HG03575 (cell line): ENCODE data around the gene SLC8B1.

Experiments used
- ATAC-seq: cut with Tn5 transposase; IDR thresholded peaks from one replicate; pipeline ENCODE4 v1.9.1; 2021; ENCODE audit not compliant: unreplicated experiment, insufficient number of reproducible peaks, low FRiP score; ENCODE audit errors: extremely low read depth

SLC8B1 gene

GRCh38 chr12:113260636-113261300 is 74.1 kb downstream of the SLC8B1 start:
- no peak for ATAC-seq

GRCh38 chr12:113260127-113260526 is 74.8 kb downstream of the SLC8B1 start:
- no peak for ATAC-seq

- no peak for ATAC-seq
These were observed 77.3 kb downstream of the SLC8B1 start for GRCh38 chr12:113257564-113257963.

- ATAC-seq: no peak
These were observed 80.6 kb downstream of the SLC8B1 start for GRCh38 chr12:113254298-113254697.

- ATAC-seq: no peak
These were observed 81.2 kb downstream of the SLC8B1 start for GRCh38 chr12:113253532-113254285.

GRCh38 chr12:113252494-113252893 is 82.4 kb downstream of the SLC8B1 start:
- no peak for ATAC-seq

GRCh38 chr12:113251404-113252070 is 83.4 kb downstream of the SLC8B1 start:
- ATAC-seq: no peak

- no peak for ATAC-seq
These were observed 84.9 kb downstream of the SLC8B1 start for GRCh38 chr12:113250045-113250444.

GRCh38 chr12:113249546-113249945 is 85.4 kb downstream of the SLC8B1 start:
- no peak for ATAC-seq

GRCh38 chr12:113248842-113249435 is 86.0 kb downstream of the SLC8B1 start:
- ATAC-seq: no peak
